HG03108 (cell line): ENCODE data around the gene TAGLN2.
A peak's percentile ranks its signal among the peaks of the same experiment; 100 is the strongest.

Source experiments
- ATAC-seq: cut with Tn5 transposase; IDR thresholded peaks from one replicate; pipeline ENCODE4 v1.9.1; 2021; ENCODE audit warnings: moderate library complexity; ENCODE audit not compliant: unreplicated experiment

TAGLN2 gene

GRCh38 chr1:159923203-159924024 is 1.9 kb downstream of the TAGLN2 start:
- ATAC-seq, result peak; percentile 29

DNA sequence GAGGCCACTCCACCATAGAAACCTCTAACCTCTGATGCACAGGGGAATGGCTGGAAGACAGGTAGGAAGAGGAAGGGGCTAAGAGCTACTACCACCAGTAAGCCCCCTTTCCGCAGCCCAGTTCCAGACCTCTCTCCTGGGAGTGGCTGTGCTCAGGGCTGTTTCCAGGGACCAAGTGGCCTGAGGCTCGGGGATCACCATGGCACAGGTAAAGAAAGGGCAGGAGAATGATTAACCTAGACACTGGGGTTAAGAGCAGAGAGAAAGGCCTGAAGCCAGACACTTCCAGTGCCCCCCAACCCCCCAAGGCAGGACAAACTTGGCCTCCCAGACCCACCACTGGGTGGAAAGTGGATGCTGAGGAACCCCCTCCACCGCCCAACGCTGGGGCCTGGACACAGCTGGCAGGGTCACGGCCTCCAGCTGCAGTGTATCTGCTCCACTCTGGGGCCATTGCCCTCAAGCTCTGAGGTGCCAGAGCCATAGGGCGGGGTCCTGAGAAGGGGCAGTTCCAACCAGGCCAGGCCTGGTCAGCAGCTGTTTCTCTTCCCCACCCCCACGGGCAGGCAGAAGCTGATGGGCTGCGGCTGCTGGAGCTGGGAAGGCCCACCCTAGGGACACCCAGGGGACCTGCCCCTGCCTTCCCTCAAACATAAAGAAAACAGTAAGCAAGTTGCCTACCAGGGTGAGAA is 2.6 kb downstream of the TAGLN2 start:
- ATAC-seq, result no peak

- ATAC-seq, result no peak
Measured at GRCh38 chr1:159921700-159922504, 3.4 kb downstream of the TAGLN2 start.

- no peak for ATAC-seq
Measured at GRCh38 chr1:159921251-159921650, 4.1 kb downstream of the TAGLN2 start.

- ATAC-seq, result no peak
Measured at GRCh38 chr1:159920651-159921050, 4.7 kb downstream of the TAGLN2 start.

- no peak for ATAC-seq
Measured at GRCh38 chr1:159920202-159920601, 5.1 kb downstream of the TAGLN2 start.

GRCh38 chr1:159919236-159919865 is 6.0 kb downstream of the TAGLN2 start:
- no peak for ATAC-seq

DNA sequence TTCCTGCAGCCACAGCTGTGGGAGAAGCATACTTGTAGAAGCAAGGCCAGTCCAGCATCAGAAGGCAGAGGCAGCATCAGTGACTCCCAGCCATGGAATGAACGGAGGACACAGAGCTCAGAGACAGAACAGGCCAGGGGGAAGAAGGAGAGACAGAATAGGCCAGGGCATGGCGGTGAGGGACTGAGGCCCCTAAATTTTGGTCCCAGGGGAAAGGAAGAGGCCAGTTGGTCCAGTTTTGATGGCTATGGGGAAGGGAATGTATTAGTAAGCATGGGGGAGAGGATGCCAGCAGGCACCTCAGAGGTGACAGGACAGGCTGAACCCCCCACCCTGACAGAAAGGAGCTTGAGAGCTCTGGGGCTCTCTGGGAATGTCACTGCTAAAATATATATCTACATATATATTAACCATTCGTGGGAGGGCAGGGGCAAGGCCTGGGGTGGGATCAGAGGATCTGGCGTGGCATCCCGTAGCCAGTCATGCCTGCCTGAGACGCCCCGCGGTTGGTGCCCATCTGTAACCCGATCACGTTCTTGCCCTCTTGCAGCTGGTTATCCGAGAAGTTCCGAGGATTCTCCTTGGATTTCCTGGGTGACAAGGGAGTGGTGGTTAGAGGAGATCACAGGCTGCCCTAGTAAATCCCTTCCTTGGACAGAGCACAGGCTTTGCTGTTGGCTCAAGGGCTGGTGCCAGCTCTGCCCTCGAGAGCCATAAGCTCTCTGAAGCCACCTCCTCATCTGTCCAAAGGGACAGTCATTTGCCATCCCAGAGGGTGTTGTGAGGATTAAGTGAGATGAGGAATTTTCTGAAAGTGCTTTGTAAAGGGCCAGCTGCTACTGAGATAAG is 6.7 kb downstream of the TAGLN2 start:
- ATAC-seq, result no peak

- no peak for ATAC-seq
Measured at GRCh38 chr1:159917533-159918351, 7.6 kb downstream of the TAGLN2 start.

DNA sequence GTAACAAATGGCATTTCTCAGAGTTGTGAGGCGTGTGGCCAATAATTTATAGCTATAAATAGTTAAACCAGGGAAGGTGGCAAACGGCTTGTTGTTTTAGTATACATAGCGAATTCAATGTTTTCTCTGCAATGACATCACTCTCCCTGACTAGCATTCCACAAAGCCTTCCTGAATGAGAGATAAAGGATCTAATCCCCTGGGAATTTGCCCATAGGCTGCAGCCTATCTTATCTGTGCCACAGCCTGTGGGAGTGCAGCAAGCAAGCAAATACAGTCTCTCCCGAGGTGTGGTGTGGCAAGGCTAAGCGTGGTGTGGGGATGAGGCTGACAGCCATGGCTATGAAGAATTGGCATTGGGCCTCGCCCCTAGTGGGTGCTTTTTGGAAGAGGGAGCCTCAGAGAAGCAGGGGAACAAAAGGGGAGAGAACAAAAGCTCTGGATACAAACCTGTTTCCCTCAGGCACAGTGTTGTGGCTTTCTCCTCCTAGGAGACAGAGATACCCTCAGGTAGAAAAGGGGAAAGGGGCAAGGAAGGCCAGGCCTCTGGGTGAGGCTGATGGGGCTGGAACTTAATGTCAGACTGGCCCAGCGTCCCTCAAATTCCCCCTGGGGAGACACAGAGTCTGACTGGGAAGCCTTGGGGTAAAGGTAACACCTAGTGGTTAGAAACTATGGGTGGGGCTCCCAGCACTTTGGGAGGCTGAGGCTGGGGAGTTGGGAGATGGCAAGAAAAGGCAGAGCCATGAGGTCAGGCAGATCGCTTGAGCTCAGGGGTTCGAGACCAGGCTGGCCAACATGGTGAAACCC is 8.9 kb downstream of the TAGLN2 start:
- ATAC-seq, result no peak

DNA sequence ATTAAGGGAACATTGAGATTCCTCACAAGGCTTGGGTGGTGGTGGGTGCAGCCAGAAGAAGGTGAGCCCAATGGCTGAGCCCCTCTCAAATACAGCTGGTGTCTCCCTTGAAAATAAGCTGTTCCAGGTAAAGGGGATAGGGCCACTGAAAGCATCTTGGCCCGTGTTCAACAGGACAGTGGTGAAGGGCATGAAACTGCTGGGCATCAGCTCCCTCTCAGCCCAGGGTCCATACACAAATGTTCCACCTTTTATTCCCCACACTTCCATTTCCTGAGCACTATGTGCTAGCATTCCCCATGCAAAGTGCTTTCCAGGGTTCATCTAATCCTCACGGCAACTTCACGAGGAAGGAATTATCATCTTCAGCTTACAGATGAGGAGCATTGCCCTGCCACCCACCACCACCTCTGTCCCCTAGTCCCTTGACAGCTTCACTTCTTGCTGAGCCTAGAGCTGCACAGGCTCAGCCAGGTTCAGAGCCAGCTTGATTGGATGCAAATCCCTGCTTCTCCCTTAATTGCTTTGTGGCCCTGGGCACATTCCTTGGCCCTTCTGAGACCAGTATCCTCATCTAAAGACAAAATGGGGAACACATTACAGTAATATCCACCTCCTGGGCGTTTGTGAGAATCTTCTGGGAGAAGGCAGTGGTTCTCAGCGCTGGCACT is 9.6 kb downstream of the TAGLN2 start:
- ATAC-seq, result no peak

DNA sequence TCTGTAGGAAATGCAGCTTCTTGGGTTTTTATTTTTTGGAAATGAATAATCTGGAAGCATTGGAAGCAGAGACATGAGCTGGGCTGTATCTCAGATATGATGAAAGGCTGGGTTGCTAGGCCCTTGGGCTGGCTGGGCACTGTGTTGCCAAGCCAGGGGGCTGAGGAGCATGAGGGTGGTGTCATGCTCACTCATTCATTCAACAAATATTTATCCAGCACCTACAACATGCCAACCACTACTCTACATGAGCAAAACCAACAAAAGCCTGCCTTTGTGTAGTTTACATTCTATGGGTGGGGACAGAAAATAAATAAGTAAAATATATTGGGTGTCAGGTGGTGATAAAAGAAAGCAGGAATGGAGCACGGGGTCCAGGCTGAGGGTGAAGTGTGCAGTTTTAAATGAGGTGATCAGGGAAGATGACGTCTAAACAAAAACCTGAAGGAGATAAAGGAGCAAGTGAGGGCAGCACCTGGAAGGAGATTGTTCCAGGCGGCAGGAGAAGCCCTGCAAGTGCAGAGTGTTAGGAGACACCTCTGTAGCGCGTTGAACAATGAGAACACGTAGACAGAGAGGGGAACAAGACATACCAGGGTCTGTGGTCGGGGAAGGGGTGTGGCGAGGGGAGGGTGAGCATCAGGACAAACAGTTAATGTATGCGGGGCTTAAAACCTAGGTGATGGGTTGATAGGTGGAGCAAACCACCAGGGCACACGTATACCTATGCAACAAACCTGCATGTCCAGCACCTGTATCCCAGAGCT is 10.9 kb downstream of the TAGLN2 start:
- no peak for ATAC-seq

DNA sequence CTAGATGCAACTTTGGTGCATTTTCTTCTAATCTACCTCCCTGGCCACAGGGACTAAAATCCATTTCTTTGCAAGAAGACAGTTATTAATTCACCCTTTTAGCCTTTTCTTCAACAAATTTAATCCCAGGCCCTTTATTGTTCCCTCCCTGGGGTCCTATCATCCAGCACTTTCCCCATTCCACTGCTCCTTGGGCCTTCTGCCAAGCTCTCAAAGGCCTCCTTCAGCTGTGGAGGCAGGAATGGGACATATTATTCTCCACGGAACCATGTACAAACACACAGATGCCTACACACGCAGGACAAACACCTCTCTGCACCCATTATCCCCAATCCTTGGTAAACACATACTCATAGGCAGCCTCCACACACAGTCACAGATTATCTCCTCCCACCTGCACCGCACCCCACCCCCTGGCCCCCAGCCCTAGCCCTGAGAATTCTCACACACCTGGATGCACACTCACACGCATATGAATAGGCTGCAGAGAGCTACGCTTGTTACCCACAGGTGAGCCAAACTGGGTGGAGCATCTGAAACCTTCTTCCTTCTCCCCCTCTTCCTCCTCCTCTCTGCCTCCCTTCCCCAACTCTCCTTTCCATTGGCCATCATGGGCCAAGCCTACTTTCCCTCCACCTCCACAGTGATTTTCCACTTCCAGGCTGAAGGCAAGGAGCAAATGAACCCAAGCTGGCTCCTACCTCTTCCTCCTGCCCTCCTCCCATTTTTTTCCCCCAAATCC is 11.7 kb downstream of the TAGLN2 start:
- no peak for ATAC-seq

DNA sequence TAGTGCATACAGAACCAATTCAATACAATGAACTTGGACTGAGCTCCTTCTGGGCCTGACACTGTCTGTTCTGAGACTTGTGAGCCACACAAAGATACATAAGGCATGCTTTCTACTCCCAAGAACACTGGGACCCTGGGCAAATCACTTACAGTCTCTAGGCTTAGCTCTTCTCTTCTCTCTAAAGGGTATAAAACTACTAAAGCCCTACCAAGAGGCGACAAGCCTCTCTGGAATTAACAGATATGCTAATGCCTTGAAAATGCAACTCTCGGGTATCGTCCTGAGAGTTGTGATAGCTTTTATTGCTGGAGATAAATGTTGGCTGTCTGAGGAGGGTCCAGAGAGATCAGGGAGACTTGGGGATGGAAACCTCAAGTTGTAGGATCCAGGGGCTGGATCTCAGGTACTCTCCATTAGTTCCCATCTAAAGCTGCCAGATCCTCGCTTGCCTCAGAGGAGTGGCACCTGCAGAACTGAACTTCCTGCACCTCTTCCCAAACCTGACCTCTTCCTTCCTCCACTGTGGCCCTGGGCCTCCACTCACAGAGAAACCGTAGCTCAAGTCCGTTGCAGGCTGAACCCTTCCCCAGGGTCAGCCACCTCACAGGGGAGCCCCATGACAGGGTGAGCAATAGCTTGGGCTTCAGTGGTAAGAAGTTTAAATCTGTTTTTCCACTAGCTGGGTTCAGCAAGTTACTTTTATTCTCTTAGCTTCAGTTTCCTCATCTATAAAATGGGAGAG is 13.8 kb downstream of the TAGLN2 start:
- ATAC-seq, result no peak

DNA sequence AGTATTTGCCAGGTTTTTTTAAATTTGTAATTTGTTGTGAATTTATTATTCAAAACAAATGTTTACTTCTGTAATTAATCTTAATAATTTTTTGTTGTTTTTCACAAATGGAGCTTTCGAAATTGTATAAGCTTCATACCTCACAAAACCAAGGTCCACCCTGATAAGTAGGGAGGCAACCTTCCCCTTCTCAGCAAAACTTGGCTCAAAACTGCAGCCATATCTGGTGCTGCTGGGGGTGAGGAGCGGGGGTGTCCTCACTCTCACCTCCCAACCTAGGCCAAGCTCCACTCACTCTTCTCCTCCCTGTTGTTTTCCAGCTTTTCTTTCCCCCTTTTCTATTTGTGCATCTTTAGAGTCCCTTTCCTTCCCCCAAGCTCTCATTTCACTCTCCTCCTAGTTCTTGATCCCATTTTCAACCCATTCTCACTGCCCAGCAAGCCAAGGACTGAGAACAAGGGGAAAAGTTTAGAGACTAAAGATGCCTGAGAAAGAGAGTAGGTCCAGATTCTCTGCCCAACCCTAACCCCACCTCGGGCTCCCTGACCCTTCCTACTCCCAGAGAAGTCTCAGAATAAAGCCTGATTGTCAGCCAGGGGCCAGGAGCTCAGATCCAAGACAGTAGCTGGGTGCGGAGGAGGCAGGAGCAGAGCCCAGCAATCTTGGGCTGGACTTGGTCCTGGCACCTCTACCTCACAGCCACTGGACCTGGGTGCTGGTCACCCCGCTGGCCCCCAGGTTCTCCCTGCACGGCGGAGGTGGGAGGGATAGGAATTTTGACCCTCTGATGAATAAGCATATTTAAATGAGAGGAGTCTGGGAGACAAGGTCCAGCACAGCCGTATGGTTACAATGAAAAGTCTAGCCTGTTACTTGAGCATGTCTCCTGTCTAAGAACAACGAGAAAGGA is 17.0 kb downstream of the TAGLN2 start:
- no peak for ATAC-seq
